DND-41 (cell line): ENCODE results near the gene TYW1B.
"Not testable (repeated sequence)": the region's sequence is repeated elsewhere in the genome, so short reads cannot be mapped to it uniquely, and the experiment has no call there.

Experiments used
- EZH2 ChIP-seq: IDR thresholded peaks from 3 replicates; pipeline ENCODE4 v1.6.1; 2012; ENCODE audit warnings: borderline replicate concordance, low read depth, mild to moderate bottlenecking, moderate library complexity, low read length, inconsistent platforms; ENCODE audit not compliant: severe bottlenecking
- TF ChIP-seq, protein P1 (sequence below): IDR thresholded peaks from 2 replicates; pipeline ENCODE4 v1.5.1; 2012; ENCODE audit warnings: borderline replicate concordance, low read length, moderate library complexity, mild to moderate bottlenecking; ENCODE audit not compliant: poor library complexity, severe bottlenecking; ENCODE audit errors: extremely low read depth

DNA sequence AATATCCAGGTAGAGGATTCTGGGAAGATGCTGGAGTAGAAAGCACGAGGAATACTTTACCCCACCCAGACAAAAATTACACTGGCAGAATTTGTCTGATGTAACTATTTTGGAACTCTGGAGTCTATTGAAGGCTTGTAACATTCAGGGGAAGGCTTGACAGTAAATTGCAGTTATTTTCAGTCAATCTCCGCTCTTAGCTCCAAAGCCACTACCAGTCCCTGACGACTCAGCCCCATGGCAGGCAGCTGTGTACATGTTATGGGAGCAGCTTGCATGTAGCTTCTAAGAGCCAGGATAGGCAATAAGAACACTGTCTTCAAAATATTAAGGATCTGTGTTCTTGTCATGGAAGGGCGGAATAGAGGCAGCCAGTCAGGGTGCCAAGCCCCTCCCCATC, 238.0 kb downstream of the TYW1B start:
- not testable (repeated sequence) for TF ChIP-seq EZH2
- TF ChIP-seq, protein P1, sequence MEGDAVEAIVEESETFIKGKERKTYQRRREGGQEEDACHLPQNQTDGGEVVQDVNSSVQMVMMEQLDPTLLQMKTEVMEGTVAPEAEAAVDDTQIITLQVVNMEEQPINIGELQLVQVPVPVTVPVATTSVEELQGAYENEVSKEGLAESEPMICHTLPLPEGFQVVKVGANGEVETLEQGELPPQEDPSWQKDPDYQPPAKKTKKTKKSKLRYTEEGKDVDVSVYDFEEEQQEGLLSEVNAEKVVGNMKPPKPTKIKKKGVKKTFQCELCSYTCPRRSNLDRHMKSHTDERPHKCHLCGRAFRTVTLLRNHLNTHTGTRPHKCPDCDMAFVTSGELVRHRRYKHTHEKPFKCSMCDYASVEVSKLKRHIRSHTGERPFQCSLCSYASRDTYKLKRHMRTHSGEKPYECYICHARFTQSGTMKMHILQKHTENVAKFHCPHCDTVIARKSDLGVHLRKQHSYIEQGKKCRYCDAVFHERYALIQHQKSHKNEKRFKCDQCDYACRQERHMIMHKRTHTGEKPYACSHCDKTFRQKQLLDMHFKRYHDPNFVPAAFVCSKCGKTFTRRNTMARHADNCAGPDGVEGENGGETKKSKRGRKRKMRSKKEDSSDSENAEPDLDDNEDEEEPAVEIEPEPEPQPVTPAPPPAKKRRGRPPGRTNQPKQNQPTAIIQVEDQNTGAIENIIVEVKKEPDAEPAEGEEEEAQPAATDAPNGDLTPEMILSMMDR = not testable (repeated sequence)
